Measurements from ENCODE around the gene C6orf89.

DNA sequence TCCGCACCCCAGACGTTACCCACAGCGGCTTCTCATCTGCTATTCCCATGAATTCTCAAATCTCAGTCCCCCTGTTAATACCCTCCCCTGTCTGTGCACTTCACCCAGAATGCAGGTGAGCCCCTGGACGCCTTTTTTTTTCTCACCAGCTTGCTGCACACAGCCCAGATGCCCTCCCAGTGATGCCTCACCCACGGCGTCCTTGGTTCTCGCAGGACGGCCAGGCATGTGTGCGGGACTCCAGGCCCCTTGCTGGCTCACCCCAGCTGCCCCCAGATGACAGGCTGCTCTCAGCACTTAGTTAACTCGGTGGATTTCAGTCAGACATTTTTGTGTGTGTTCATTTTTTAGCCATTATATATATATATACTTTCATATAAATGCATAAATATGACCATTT is 43.4 kb downstream of the C6orf89 start:
- TF ChIP-seq TAF1 (CRISPR knock-in tag; IDR thresholded peaks at IDR 0.05) (no peak), TGIF2 (CRISPR knock-in tag; IDR thresholded peaks at IDR 0.05) (no peak)
- TF ChIP-seq, protein P1, sequence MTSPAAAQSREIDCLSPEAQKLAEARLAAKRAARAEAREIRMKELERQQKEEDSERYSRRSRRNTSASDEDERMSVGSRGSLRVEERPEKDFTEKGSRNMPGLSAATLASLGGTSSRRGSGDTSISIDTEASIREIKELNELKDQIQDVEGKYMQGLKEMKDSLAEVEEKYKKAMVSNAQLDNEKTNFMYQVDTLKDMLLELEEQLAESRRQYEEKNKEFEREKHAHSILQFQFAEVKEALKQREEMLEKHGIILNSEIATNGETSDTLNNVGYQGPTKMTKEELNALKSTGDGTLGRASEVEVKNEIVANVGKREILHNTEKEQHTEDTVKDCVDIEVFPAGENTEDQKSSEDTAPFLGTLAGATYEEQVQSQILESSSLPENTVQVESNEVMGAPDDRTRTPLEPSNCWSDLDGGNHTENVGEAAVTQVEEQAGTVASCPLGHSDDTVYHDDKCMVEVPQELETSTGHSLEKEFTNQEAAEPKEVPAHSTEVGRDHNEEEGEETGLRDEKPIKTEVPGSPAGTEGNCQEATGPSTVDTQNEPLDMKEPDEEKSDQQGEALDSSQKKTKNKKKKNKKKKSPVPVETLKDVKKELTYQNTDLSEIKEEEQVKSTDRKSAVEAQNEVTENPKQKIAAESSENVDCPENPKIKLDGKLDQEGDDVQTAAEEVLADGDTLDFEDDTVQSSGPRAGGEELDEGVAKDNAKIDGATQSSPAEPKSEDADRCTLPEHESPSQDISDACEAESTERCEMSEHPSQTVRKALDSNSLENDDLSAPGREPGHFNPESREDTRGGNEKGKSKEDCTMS (CRISPR knock-in tag; conservative IDR thresholded peaks at IDR 0.05) = no peak

Measured in HepG2 (cell line).